HepG2 (cell line): ENCODE measurements around the gene HNRNPUL1. TPM values are rescaled to one million over a fixed set of nuclear protein-coding genes. Genes with fewer than 3 reads are reported as not detected.
A peak's percentile ranks its signal among the peaks of the same experiment; 100 is the strongest.

Experiments
- GATAD2A ChIP-seq: IDR thresholded peaks from 2 replicates; pipeline ENCODE4 v1.6.1; 2016
- HNRNPUL1 ChIP-seq: fragments of 200-400 bp; formaldehyde crosslinking; IDR thresholded peaks from 2 replicates; pipeline ENCODE4 v1.6.1; 2017; ENCODE audit warnings: low read depth, mild to moderate bottlenecking, low read length, moderate library complexity
- KMT2A ChIP-seq: sonication (generic); formaldehyde crosslinking; IDR thresholded peaks from 2 replicates; pipeline ENCODE4 v1.4.0; 2020; ENCODE audit warnings: missing genetic modification reagents
- MXD4 ChIP-seq: IDR thresholded peaks from 2 replicates; pipeline ENCODE4 v1.6.1; 2016; ENCODE audit warnings: mild to moderate bottlenecking, missing biosample characterization, missing genetic modification reagents
- RFXANK ChIP-seq: IDR thresholded peaks from 2 replicates; pipeline ENCODE4 v1.6.1; 2016
- RXRA ChIP-seq: sonication (generic); formaldehyde crosslinking; IDR thresholded peaks from 2 replicates; pipeline ENCODE4 v1.5.1; 2020; ENCODE audit warnings: missing genetic modification reagents
- SALL1 ChIP-seq: sonication (generic); formaldehyde crosslinking; IDR thresholded peaks from 2 replicates; pipeline ENCODE4 v1.8.0; 2022; ENCODE audit warnings: mild to moderate bottlenecking, missing genetic modification reagents
- SIN3A ChIP-seq: IDR thresholded peaks from 2 replicates; pipeline ENCODE4 v1.6.1; 2011; ENCODE audit warnings: low read depth, mild to moderate bottlenecking, control low read depth, low read length, borderline replicate concordance
- SMAD3 ChIP-seq: sonication (generic); formaldehyde crosslinking; IDR thresholded peaks from 2 replicates; pipeline ENCODE4 v1.4.0; 2020; ENCODE audit warnings: missing genetic modification reagents
- SRSF9 ChIP-seq: fragments of 200-400 bp; formaldehyde crosslinking; IDR thresholded peaks from 2 replicates; pipeline ENCODE4 v1.6.1; 2018; ENCODE audit warnings: borderline replicate concordance, mild to moderate bottlenecking, low read depth, low read length; ENCODE audit not compliant: insufficient read depth, poor library complexity, severe bottlenecking
- ZFP37 ChIP-seq: sonication (generic); formaldehyde crosslinking; IDR thresholded peaks from 2 replicates; pipeline ENCODE4 v1.4.0; 2020; ENCODE audit warnings: missing genetic modification reagents, borderline replicate concordance
- ZNF160 ChIP-seq: sonication (generic); formaldehyde crosslinking; IDR thresholded peaks from 2 replicates; pipeline ENCODE4 v1.8.0; 2022; ENCODE audit warnings: mild to moderate bottlenecking, inconsistent platforms, missing genetic modification reagents
- ZNF543 ChIP-seq: sonication (generic); formaldehyde crosslinking; IDR thresholded peaks from 2 replicates; pipeline ENCODE4 v1.4.0; 2020; ENCODE audit warnings: mild to moderate bottlenecking, missing genetic modification reagents
- ZNF563 ChIP-seq: sonication (generic); formaldehyde crosslinking; IDR thresholded peaks from 2 replicates; pipeline ENCODE4 v1.8.0; 2022; ENCODE audit warnings: mild to moderate bottlenecking, moderate library complexity, missing genetic modification reagents
- ZNF839 ChIP-seq: sonication (generic); formaldehyde crosslinking; IDR thresholded peaks from 2 replicates; pipeline ENCODE4 v1.4.0; 2020; ENCODE audit warnings: missing genetic modification reagents, mild to moderate bottlenecking, borderline replicate concordance
- ZNF878 ChIP-seq: sonication (generic); formaldehyde crosslinking; IDR thresholded peaks from 2 replicates; pipeline ENCODE4 v1.8.1; 2023; ENCODE audit warnings: mild to moderate bottlenecking, missing genetic modification reagents, moderate library complexity
- ZNF891 ChIP-seq: sonication (generic); formaldehyde crosslinking; IDR thresholded peaks from 2 replicates; pipeline ENCODE4 v1.5.0; 2020; ENCODE audit warnings: mild to moderate bottlenecking, missing genetic modification reagents
- polyA plus RNA-seq, 8 experiments: library from polyadenylated mRNA; depleted of rRNA in 3 of 8; stranded (reverse) in 7 of 8; unstranded in 1 of 8; fragments of >200 nt; fragmentation: Illumina TruSeq in 4 of 8; extraction: Trizol in 4 of 8; gene quantifications; 2 replicates each; pipeline versions ENCODE4 v1.2.1 to v1.2.3, GENCODE V29; 2011 to 2016; ENCODE audit warnings: low read depth in 4 of 8, missing spikeins in 1 of 8, mixed read lengths in 1 of 8; ENCODE audit not compliant: insufficient read depth in 1 of 8
- total RNA-seq, 5 experiments: library from RNA; depleted of rRNA; stranded (reverse); fragments of >200 nt; fragmentation: Illumina TruSeq; extraction: Trizol; gene quantifications; 2 replicates each; pipeline ENCODE4 v1.2.3, GENCODE V29; 2016; ENCODE audit warnings: low read depth in 1 of 5
- TF ChIP-seq, protein P1 (sequence below), 2 experiments: sonication (generic) in 1 of 2; formaldehyde crosslinking in 1 of 2; IDR thresholded peaks; 2 replicates each; pipeline versions ENCODE4 v1.5.1 to v1.6.1; 2011 to 2020; ENCODE audit warnings: borderline replicate concordance in 1 of 2, low read depth in 1 of 2, low read length in 1 of 2, mild to moderate bottlenecking in 1 of 2, missing genetic modification reagents in 1 of 2, moderate library complexity in 1 of 2
- TF ChIP-seq, protein P2 (sequence below): sonication (generic); formaldehyde crosslinking; conservative IDR thresholded peaks from 2 replicates; pipeline ENCODE4 v1.4.0; 2020; ENCODE audit warnings: mild to moderate bottlenecking, missing genetic modification reagents, moderate library complexity
- TF ChIP-seq, protein P3 (sequence below): IDR thresholded peaks from 2 replicates; pipeline ENCODE4 v1.6.1; 2016; ENCODE audit warnings: missing compliant biosample characterization, missing genetic modification reagents, borderline replicate concordance
- TF ChIP-seq, protein P4 (sequence below): sonication (generic); formaldehyde crosslinking; IDR thresholded peaks from 2 replicates; pipeline ENCODE4 v1.8.1; 2023; ENCODE audit warnings: mild to moderate bottlenecking, missing genetic modification reagents

The HNRNPUL1 gene
- total and polyA plus RNA-seq, 2 of the 13 experiments (the other 11 are each of a cell fraction or from before 2014, with no cell fraction given) = 30.9 to 81.7 TPM

DNA sequence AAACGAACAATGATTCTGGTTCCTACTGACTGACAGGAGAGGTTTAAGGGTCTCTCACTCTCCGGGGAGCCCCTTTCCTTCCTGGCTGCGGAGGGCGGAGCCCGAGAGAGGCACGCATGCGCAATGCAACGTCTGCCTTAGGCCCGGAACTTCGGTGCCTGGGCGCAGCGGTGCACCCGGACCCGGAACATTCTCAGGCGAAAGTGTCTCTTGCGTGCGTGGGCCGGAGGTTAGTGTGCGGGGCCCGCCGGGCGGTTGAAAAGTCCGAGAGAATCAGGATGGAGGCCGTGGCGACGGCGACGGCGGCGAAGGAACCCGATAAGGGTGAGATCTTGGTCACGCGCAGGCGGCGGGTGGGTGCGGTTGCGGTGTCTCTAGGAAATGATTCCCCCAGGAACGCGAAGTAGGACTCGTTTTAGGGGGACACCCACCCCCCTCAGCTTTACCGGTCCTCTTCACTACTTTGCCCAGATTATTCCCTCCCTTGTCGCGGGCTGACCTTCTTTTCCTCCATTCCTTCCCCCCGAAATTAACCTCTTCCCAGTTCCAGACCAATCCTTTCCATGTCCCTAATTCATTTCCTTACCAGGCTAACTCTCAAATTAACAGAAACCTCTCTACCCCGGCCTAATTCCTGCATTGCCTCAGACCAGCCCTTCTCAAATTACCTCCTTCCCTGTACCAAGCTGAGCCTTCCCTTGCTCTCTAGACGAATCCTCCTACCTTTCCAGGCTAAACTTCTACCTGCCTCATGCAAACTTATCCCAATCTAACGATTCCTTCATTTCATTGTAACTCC, 46.1 kb downstream of the HNRNPUL1 start, which contains the start of gene CCDC97 (continued):
- TF ChIP-seq KMT2A (CRISPR knock-in tag) (peak; percentile 93), ZNF563 (CRISPR knock-in tag) (peak; percentile 47; the same call in 1 of the 2 replicates), ZNF543 (CRISPR knock-in tag) (peak; percentile 60; the same call in 1 of the 2 replicates), SALL1 (CRISPR knock-in tag) (peak; percentile 78), GATAD2A (CRISPR knock-in tag) (peak; percentile 62), SIN3A (peak; percentile 84; the same call in 1 of the 2 replicates), RXRA (CRISPR knock-in tag) (peak; percentile 77), ZNF878 (peak; percentile 70), RFXANK (CRISPR knock-in tag) (no peak), ZNF160 (CRISPR knock-in tag) (peak; percentile 81), ZNF839 (peak; percentile 67; the same call in 1 of the 2 replicates), SRSF9 (no peak), HNRNPUL1 (peak; percentile 32; the same call in 1 of the 2 replicates), SMAD3 (CRISPR knock-in tag) (peak; percentile 21; the same call in 1 of the 2 replicates), MXD4 (CRISPR knock-in tag) (peak; percentile 76; the same call in 1 of the 2 replicates), ZFP37 (peak; percentile 81), ZNF891 (CRISPR knock-in tag) (peak; percentile 73)
- TF ChIP-seq, protein P1, sequence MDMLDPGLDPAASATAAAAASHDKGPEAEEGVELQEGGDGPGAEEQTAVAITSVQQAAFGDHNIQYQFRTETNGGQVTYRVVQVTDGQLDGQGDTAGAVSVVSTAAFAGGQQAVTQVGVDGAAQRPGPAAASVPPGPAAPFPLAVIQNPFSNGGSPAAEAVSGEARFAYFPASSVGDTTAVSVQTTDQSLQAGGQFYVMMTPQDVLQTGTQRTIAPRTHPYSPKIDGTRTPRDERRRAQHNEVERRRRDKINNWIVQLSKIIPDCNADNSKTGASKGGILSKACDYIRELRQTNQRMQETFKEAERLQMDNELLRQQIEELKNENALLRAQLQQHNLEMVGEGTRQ (IDR thresholded peaks at IDR 0.05; ENCODE audit: low read depth, low read length) = no peak
- TF ChIP-seq, protein P1 (CRISPR knock-in tag; IDR thresholded peaks at IDR 0.05; ENCODE audit: borderline replicate concordance) = peak; percentile 56; the same call in 1 of the 2 replicates
- TF ChIP-seq, protein P2, sequence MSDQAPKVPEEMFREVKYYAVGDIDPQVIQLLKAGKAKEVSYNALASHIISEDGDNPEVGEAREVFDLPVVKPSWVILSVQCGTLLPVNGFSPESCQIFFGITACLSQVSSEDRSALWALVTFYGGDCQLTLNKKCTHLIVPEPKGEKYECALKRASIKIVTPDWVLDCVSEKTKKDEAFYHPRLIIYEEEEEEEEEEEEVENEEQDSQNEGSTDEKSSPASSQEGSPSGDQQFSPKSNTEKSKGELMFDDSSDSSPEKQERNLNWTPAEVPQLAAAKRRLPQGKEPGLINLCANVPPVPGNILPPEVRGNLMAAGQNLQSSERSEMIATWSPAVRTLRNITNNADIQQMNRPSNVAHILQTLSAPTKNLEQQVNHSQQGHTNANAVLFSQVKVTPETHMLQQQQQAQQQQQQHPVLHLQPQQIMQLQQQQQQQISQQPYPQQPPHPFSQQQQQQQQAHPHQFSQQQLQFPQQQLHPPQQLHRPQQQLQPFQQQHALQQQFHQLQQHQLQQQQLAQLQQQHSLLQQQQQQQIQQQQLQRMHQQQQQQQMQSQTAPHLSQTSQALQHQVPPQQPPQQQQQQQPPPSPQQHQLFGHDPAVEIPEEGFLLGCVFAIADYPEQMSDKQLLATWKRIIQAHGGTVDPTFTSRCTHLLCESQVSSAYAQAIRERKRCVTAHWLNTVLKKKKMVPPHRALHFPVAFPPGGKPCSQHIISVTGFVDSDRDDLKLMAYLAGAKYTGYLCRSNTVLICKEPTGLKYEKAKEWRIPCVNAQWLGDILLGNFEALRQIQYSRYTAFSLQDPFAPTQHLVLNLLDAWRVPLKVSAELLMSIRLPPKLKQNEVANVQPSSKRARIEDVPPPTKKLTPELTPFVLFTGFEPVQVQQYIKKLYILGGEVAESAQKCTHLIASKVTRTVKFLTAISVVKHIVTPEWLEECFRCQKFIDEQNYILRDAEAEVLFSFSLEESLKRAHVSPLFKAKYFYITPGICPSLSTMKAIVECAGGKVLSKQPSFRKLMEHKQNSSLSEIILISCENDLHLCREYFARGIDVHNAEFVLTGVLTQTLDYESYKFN = peak; percentile 45; the same call in 1 of the 2 replicates
- TF ChIP-seq, protein P3, sequence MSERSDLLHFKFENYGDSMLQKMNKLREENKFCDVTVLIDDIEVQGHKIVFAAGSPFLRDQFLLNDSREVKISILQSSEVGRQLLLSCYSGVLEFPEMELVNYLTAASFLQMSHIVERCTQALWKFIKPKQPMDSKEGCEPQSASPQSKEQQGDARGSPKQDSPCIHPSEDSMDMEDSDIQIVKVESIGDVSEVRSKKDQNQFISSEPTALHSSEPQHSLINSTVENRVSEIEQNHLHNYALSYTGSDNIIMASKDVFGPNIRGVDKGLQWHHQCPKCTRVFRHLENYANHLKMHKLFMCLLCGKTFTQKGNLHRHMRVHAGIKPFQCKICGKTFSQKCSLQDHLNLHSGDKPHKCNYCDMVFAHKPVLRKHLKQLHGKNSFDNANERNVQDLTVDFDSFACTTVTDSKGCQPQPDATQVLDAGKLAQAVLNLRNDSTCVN (CRISPR knock-in tag) = peak; percentile 63; the same call in 1 of the 2 replicates
- TF ChIP-seq, protein P4, sequence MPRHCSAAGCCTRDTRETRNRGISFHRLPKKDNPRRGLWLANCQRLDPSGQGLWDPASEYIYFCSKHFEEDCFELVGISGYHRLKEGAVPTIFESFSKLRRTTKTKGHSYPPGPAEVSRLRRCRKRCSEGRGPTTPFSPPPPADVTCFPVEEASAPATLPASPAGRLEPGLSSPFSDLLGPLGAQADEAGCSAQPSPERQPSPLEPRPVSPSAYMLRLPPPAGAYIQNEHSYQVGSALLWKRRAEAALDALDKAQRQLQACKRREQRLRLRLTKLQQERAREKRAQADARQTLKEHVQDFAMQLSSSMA = 0 out of 2 replicates have a peak, but pooled peaks have one; percentile 74
